GM19463 (cell line): Measurements from ENCODE around the gene CABLES1.
A peak's percentile ranks its signal among the peaks of the same experiment; 100 is the strongest.

ENCODE experiments used
- ATAC-seq: cut with Tn5 transposase; IDR thresholded peaks from one replicate; pipeline ENCODE4 v1.9.1; 2021; ENCODE audit warnings: mild to moderate bottlenecking, moderate library complexity; ENCODE audit not compliant: unreplicated experiment

The CABLES1 gene

DNA sequence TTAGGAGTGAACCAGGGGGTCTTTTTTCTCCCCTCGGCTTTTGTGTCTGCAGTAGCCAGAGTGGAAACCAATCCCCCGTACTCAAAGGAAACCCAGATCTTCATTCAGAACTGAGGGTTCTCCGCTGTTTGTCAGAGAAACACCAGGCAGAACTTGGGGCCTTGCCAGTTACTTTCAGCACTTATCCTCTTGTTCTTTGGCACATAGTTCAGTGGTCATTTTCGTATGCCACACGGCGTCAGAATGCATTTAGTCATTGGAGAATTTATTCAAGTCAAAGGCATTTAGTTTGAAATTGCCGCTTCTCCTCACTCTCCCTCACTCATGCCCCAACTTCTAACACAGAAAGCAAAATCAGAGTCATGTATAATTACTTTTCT lies 102.9 kb downstream of the CABLES1 start:
- no peak for ATAC-seq

DNA sequence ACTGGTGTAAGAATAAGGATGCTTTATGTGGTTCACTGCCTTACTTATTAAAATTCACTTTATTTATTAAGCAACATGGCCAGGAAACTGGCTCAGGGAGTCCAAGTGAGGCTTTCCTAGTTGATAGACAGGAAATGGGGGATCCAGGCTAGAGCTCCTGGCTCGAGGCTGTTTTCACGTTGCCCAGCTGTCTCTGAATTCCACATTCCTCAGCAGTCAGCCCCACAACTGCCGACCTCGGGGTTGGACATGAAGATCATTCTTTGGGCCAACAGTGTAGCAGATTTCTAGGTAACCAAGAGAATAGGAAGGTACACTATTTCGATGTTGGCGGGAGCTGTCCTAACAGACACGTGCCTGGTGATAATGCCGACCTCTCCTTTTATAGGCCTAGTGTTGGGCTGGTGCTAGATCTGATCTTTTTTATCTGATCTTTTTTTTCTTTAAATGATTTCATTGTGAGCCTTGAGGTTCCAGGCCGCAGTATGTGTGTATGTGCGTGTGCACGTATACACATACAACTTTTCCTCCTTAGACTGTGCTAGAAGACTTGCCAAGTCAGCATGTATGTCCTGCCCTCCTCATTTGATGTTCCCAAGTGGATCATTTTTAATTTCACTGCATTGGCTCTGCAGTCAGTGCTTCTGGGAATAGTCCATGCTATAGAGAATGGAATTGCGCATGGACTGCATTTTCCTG lies 103.5 kb downstream of the CABLES1 start:
- no peak for ATAC-seq

GRCh38 chr18:23239350-23239692 lies 104.0 kb downstream of the CABLES1 start:
- ATAC-seq: no peak

DNA sequence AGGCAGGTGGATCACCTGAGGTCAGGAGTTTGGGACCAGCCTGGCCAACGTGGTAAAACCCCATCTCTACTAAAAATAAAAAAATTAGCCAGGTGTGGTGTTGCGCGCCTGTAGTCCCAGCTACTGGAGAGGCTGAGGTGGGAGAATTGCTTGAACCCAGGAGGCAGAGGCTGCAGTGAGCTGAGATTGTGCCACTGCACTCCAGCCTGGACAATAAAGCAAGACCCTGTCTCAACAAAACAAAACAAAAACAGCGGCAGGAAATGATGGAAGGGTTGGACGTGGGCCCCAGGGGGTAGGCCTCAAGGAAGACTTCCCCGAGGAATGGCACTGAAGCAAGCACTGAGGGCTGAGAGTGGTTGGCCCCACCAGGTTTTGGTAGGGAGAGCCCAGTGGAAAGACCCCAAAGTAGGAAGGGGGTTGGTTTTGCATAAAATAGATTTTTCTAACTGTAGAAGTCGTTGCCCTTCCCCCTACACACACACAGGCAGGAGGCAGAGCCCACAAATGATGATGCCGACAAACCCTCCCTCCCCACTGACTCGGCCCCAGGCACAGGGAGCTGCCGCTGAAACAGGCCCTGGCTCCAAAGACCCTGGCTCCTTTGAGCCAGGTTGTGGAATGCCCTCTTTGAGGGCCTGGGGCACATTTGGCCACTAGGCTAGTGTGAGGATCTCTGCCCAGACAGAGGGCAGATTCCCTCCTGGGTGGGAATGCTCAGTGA lies 104.8 kb downstream of the CABLES1 start:
- no peak for ATAC-seq

GRCh38 chr18:23240609-23240930 lies 105.3 kb downstream of the CABLES1 start:
- no peak for ATAC-seq

GRCh38 chr18:23241833-23242496 lies 106.7 kb downstream of the CABLES1 start:
- peak; percentile 71 for ATAC-seq

DNA sequence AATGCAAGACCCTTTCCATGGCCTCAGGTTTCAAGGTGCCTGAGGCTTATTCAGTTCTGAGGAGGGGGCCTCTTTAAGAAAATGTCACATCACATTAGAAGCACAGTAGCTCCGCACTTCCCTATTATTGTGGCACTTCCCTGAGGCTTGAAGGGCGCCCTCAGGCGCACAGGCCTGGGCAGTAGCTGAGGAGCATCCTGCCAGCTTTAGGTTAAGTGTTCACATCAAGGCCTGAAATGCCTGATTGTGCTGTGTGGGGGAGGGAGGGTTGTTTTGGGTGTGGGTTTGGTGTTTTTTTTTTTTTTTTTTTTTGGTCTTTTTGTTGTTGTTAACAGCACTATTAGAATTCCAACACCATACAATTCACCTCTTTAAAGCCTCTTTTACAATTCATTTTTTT lies 107.9 kb downstream of the CABLES1 start:
- ATAC-seq: no peak

- no peak for ATAC-seq
Observed at GRCh38 chr18:23243816-23244215, 108.5 kb downstream of the CABLES1 start.

DNA sequence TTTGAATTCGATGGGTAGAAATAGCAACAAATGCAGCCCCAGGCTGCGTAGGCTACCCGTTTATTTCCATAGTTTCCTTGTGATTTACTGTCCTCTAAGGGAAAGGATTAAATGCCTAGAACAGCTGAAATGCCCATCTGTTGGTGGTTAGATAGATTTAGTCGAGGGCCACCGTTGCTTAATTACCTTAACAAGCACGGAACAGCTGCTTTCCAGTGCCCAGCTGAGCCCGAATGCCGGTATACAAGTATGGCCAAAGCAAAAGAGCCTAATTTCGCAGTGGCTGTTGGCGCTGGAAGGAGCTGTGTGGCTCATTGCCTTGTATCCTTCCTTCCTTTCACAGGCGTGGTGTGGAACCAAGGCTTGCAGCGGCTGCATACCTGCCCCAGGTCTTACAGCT lies 109.1 kb downstream of the CABLES1 start:
- ATAC-seq: no peak

DNA sequence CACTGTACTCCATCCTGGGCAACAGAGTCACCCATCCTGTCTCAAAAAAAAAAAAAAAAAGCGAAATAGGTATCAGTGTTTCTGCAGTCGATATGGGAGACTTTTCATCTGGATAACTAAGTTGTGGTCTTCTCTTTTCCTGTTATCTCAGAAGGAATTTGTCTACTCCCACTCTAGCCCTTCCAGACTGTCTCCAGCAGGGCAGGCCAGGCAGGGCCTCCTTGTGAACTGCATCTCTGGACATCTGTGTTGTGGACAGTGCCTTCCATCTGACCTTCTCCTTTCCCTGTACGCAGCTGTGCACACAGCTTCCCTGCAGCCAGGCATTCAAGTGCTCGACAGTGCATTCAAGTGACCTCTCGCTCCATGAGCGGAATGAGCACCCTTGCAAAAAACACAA lies 110.2 kb downstream of the CABLES1 start:
- ATAC-seq: no peak

DNA sequence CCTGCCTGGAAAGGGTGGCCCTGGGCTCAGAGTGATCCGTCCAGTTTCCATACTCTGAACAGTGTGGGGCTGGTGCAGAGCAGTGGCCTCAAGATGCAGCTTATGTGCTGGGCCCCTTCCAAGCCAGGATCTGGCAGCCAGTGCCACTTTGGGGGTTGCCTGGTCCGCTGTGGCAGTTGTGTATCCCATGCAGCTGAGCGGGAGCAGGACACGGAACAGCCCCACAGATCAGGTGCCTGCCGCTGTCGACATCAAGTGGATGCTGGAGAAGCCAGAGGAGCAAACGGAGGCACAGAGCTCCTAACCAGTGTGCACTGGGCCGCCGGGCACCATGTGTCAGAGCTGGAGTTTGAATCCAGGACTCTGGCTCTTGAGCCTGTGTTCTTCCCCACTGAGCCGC lies 112.0 kb downstream of the CABLES1 start:
- ATAC-seq: no peak

DNA sequence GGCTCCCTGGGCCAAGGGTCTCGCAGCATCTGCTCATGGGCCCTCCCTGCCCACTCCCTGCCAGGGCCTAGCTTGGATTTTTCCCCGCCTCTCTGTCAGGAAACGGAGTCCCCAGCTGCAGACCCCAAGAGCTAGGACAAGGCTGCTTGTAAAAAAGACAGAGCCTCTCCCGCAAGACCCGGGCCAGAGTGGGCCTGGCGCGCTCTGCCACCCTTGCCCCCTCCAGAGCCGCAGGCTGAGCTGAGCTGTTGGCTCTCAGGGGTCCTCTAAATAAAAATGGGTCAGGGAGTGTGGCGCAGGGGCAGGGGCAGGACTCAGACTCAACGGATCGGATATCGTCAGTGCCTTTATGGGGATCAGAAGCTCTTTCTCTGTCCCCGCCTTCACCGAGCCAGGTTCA lies 112.6 kb downstream of the CABLES1 start:
- ATAC-seq: no peak

GRCh38 chr18:23248826-23249225 lies 113.5 kb downstream of the CABLES1 start:
- no peak for ATAC-seq

- ATAC-seq: no peak
Observed at GRCh38 chr18:23249348-23249747, 114.1 kb downstream of the CABLES1 start.

DNA sequence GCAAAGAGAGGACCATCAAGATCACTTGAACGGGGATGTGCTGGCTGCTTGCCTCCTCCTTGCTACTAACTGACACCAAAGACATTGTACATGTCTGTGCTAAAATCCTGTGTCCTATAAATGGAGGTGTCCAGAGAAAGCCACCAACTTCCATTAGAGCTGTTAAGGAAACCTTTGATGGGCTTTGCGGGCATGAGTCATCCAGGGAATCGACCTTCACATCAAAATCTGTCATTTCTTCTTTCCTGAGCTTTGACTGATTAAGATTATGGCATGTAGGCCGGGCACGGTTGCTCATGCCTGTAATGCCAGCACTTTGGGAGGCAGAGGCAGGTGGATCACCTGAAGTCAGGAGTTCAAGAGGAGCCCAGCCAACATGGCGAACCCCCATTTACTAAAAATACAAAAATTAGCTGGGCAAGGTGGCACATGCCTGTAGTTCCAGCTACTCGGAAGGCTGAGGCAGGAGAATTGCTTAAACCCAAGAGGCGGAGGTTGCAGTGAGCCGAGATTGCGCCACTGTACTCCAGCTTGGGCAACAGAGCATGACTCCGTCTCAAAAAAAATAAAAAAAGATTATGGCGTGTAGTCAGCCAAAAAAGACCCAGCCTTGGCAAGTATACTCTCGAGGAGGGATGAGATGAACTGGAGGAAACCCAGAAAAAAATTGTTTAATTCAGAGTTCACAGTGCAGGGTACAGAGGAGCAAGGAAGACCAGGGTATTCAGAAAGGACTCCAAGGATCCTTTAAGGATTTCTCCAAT lies 115.8 kb downstream of the CABLES1 start:
- no peak for ATAC-seq

DNA sequence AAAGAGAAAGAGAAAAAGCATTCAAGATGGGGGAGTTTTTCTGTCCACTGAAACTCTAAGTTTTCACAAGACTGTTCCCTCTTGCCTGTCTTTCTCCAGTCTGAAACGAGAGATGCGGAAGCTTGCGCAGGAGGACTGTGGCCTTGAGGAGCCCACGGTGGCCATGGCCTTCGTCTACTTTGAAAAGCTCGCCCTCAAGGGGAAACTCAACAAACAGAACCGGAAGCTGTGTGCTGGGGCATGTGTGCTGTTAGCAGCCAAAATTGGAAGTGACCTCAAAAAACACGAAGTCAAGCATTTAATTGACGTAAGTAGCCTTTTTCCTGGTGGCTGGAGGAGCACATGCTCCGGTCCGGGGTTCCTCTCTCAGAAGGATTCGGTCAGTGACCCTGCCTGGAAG lies 118.3 kb downstream of the CABLES1 start:
- no peak for ATAC-seq

DNA sequence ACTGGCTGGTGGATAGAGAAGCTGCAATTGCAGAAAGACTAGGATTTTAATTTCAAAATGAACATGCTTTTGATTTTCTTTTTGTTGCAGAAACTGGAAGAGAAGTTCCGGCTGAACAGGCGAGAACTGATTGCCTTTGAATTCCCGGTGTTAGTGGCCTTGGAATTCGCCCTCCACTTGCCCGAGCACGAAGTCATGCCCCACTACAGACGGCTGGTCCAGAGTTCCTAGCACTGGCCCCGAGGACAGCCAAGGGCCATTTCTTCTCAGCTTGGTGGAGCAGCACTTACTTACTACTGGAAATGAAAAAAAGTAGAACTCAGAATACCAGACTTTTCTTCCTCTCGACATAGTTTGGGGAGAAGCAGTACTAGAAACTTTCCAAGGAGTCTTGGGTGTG lies 121.9 kb downstream of the CABLES1 start:
- ATAC-seq: no peak

DNA sequence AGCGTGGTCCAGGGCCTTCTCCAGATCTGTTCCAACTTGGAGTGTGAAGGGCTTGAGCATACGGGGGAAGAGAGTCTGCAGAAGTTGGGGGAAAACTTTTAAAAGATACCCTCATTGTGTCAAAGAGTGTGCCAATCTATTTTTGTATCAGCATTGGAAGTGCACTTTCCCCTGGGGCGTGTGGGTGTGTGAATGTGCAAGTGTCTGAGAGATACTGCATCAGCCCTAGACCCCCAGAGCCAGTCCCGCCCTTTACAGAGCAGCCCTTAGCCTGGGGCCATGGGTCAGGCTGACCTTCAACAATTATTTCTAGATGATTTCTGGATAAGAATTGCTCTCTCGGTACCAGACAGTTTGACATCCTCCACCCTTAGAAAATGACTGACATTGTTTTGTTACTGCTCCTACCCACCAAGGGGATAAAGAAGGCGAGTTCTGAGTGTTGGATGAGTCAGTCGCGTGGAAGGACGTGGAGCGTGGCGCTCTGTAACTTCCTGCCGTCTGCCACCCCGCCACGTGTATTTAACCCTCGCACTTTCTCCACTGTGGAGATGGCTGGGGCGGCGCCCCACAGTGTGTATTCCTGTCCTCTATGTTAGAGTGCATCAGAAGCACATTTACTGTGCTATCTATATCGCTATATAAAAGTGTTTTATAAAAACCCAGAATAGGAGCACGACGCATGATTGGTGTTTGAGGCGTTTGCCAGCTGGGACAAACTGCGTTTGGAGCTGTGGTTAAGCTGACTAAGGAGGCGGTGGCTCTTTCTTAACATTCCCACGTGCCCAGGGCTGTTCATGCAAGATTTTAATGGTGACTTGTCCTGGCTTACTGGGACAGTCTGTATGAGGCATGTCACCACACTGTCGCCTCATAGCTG lies 122.6 kb downstream of the CABLES1 start:
- no peak for ATAC-seq

DNA sequence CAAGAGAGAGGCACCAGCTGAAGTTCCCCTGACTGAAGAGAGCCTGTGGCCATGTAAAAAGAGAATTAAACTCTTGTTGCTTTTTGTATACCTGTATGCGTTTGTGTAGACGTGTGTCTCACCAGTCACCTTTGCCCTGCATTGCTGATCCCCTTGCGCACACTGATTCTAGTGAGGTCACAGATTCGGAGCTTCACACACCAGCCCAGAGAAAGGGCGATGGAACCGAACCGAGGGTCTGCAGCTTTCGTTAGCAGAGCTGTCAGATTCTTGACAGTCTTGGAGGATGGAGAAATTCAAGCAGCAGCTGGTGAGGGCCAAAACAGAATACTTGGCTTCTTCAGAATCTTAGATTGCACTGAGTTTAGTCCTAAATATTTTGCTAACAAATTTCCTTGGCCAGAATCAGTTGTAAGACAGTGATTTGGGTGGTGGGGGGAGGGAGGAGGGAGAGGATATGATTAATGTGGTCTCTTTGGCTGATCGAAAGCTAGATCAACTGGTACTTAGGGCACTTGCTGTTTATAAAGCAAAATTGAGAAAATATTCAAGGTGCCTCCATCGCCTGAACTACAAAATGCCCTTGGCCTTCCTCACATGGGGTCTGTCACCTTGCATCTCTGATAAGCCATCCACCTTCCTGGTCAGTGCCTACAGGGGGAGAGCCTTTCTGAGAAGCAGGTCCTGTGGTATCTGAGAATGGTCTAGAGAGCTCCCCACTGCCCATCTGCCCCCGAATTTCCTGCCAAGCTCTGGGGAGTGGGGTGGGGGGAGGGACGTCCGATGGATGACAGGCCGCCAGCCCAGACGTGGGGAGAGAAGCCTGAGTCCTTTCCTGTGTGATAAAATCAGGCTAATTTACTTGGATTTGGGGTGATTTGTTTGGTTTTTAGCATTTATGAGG lies 123.5 kb downstream of the CABLES1 start:
- no peak for ATAC-seq
